A673 (cell line): Measurements from ENCODE around the gene FAM227B.

Experiments
- EZH2 ChIP-seq: fragments of 200-600 bp; sonication (generic); IDR thresholded peaks from 2 replicates; pipeline ENCODE4 v1.6.1; 2017; ENCODE audit warnings: borderline replicate concordance, low read depth, mild to moderate bottlenecking, mixed read lengths, antibody characterized with exemption, low read length; ENCODE audit not compliant: poor library complexity, severe bottlenecking
- TF ChIP-seq, protein P1 (sequence below): fragments of 300-800, 200-600 bp; sonication (generic); conservative IDR thresholded peaks from 2 replicates; pipeline ENCODE4 v1.5.1; 2017; ENCODE audit warnings: low read depth, mild to moderate bottlenecking, antibody characterized with exemption, low read length, moderate library complexity, mixed read lengths

- TF ChIP-seq, protein P1, sequence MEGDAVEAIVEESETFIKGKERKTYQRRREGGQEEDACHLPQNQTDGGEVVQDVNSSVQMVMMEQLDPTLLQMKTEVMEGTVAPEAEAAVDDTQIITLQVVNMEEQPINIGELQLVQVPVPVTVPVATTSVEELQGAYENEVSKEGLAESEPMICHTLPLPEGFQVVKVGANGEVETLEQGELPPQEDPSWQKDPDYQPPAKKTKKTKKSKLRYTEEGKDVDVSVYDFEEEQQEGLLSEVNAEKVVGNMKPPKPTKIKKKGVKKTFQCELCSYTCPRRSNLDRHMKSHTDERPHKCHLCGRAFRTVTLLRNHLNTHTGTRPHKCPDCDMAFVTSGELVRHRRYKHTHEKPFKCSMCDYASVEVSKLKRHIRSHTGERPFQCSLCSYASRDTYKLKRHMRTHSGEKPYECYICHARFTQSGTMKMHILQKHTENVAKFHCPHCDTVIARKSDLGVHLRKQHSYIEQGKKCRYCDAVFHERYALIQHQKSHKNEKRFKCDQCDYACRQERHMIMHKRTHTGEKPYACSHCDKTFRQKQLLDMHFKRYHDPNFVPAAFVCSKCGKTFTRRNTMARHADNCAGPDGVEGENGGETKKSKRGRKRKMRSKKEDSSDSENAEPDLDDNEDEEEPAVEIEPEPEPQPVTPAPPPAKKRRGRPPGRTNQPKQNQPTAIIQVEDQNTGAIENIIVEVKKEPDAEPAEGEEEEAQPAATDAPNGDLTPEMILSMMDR: no peak
- no peak for TF ChIP-seq EZH2
These were observed 324.4 kb downstream of the FAM227B start for GRCh38 chr15:49296258-49296657.
